A549 (cell line): ENCODE results near the gene PTBP1. TPM values are rescaled to one million over a fixed set of nuclear protein-coding genes. Genes with fewer than 3 reads are reported as not detected.

ENCODE experiments used
- ATAC-seq, 2 experiments: fragments of 200-7000 bp in 1 of 2; fragments of >200 bp in 1 of 2; cut with Nextera tagmentation in 1 of 2; cut with Tn5 transposase in 1 of 2; 3 replicates each; pipeline versions ENCODE4 v1.8.0 to v1.9.1; 2018 to 2020; ENCODE audit warnings: mild to moderate bottlenecking in 1 of 2, moderate library complexity in 1 of 2
- CTCF ChIA-PET: fragments of 300-600 bp; sonication (Branson Sonifier 250); formaldehyde crosslinking; extraction: SDS; loops from one replicate; lab custom pipeline; 2021; ENCODE audit warnings: antibody characterized with exemption, inconsistent platforms; lab: Yijun Ruan, JAX
- POLR2A ChIA-PET: fragments of 350-600 bp; formaldehyde crosslinking; extraction: SDS; loops from one replicate; lab custom pipeline; 2021; ENCODE audit warnings: antibody characterized with exemption, inconsistent platforms; lab: Yijun Ruan, JAX
- DNase-seq, 2 experiments: peaks; one replicate each; pipeline versions ENCODE4 v3.0.0 to v3.0.0-alpha.2; 2011 to 2016; ENCODE audit warnings: low read depth in 1 of 2, low spot score in 1 of 2
- FAIRE-seq: peaks from 2 replicates; lab custom pipeline; 2011; peaks lifted over from hg19 to GRCh38; lab: Jason Lieb, UNC
- H3K27ac ChIP-seq, 2 experiments: fragments of >200 bp; sonication (Bioruptor Twin); formaldehyde crosslinking; 3 replicates each; pipeline ENCODE4 v1.5.1; 2016 to 2017
- H3K4me1 ChIP-seq: fragments of >200 bp; sonication (Bioruptor Twin); formaldehyde crosslinking; 3 replicates; pipeline ENCODE4 v1.6.1; 2016
- H3K4me2 ChIP-seq: fragments of >200 bp; sonication (Bioruptor Twin); formaldehyde crosslinking; 3 replicates; pipeline ENCODE4 v1.6.1; 2016
- H3K4me3 ChIP-seq: fragments of >200 bp; sonication (Bioruptor Twin); formaldehyde crosslinking; 3 replicates; pipeline ENCODE4 v1.5.1; 2016
- H3K9me3 ChIP-seq: fragments of >200 bp; sonication (Bioruptor Twin); formaldehyde crosslinking; 3 replicates; pipeline ENCODE4 v1.6.1; 2016
- BHLHE40 ChIP-seq: IDR thresholded peaks from 2 replicates; pipeline ENCODE4 v1.6.1; 2012; ENCODE audit warnings: low read depth, low read length, inconsistent platforms
- CTCF ChIP-seq: fragments of >200 bp; sonication (Bioruptor Twin); formaldehyde crosslinking; IDR thresholded peaks from 3 replicates; pipeline ENCODE4 v1.5.1; 2016
- EHMT2 ChIP-seq: fragments of 200-600 bp; sonication (generic); IDR thresholded peaks from 2 replicates; pipeline ENCODE4 v1.6.1; 2016; ENCODE audit warnings: antibody characterized with exemption, low read depth, mild to moderate bottlenecking, moderate library complexity
- ESRRA ChIP-seq: fragments of 150-350 bp; IDR thresholded peaks from 2 replicates; pipeline ENCODE4 v1.6.1; 2014; ENCODE audit warnings: mild to moderate bottlenecking, low read length, borderline replicate concordance
- FOSB ChIP-seq: fragments of 250-450 bp; sonication (Bioruptor Pico); IDR thresholded peaks from 2 replicates; pipeline ENCODE4 v1.5.0; 2020; ENCODE audit warnings: mild to moderate bottlenecking, moderate library complexity
- GATA3 ChIP-seq: IDR thresholded peaks from 2 replicates; pipeline ENCODE4 v1.6.1; 2012; ENCODE audit warnings: borderline replicate concordance
- HES2 ChIP-seq: fragments of >200 bp; sonication (Bioruptor Twin); formaldehyde crosslinking; IDR thresholded peaks from 2 replicates; pipeline ENCODE4 v1.6.1; 2016
- HEYL ChIP-seq: fragments of 250-450 bp; sonication (Bioruptor Pico); IDR thresholded peaks from 2 replicates; pipeline ENCODE4 v1.8.0; 2021; ENCODE audit warnings: mild to moderate bottlenecking, moderate library complexity
- HOXA7 ChIP-seq: fragments of 250-450 bp; sonication (Bioruptor Pico); IDR thresholded peaks from 2 replicates; pipeline ENCODE4 v1.5.0; 2020; ENCODE audit warnings: mild to moderate bottlenecking, moderate library complexity
- HOXB5 ChIP-seq: fragments of 250-450 bp; sonication (Bioruptor Pico); IDR thresholded peaks from 2 replicates; pipeline ENCODE4 v1.5.0; 2020; ENCODE audit warnings: mild to moderate bottlenecking, moderate library complexity
- KDM5A ChIP-seq: fragments of 200-600 bp; sonication (generic); IDR thresholded peaks from 2 replicates; pipeline ENCODE4 v1.6.1; 2016; ENCODE audit warnings: antibody characterized with exemption, mild to moderate bottlenecking
- MAFK ChIP-seq: fragments of 450-650 bp; IDR thresholded peaks from 2 replicates; pipeline ENCODE4 v1.6.1; 2014; ENCODE audit not compliant: partially characterized antibody
- MYC ChIP-seq: IDR thresholded peaks from 2 replicates; pipeline ENCODE4 v1.6.1; 2012; ENCODE audit warnings: mild to moderate bottlenecking, inconsistent platforms, low read length, improper control_type of control experiment, borderline replicate concordance
- POLR2A ChIP-seq: IDR thresholded peaks from 2 replicates; pipeline ENCODE4 v1.6.1; 2012; ENCODE audit warnings: mild to moderate bottlenecking, low read length
- RFX5 ChIP-seq: fragments of 450-650 bp; IDR thresholded peaks from 2 replicates; pipeline ENCODE4 v1.7.1; 2014; ENCODE audit warnings: antibody characterized with exemption, mild to moderate bottlenecking, moderate library complexity
- RNF2 ChIP-seq: fragments of 200-600 bp; sonication (generic); IDR thresholded peaks from 2 replicates; pipeline ENCODE4 v1.6.1; 2016; ENCODE audit warnings: low read depth, mild to moderate bottlenecking, antibody characterized with exemption, moderate library complexity, borderline replicate concordance
- SMC3 ChIP-seq: fragments of >200 bp; sonication (Bioruptor Twin); formaldehyde crosslinking; IDR thresholded peaks from 3 replicates; pipeline ENCODE4 v1.6.1; 2018; ENCODE audit warnings: inconsistent platforms
- TFCP2L1 ChIP-seq: fragments of 250-450 bp; sonication (Bioruptor Pico); IDR thresholded peaks from 2 replicates; pipeline ENCODE4 v1.5.0; 2021; ENCODE audit warnings: mild to moderate bottlenecking
- ZNF302 ChIP-seq: fragments of 250-450 bp; sonication (Bioruptor Pico); IDR thresholded peaks from 2 replicates; pipeline ENCODE4 v1.9.0; 2021; ENCODE audit warnings: inconsistent platforms, mild to moderate bottlenecking, moderate library complexity
- WGBS: methylation state at CpG from one replicate; pipeline ENCODE4 v1.1.6; 2017; ENCODE audit errors: missing lambda C conversion rate; 5-methylcytosine and 5-hydroxymethylcytosine counted together
- polyA plus RNA-seq, 4 experiments: library from polyadenylated mRNA; depleted of rRNA in 3 of 4; stranded (reverse); fragments of >200 nt; fragmentation: RNase III in 1 of 4; extraction: RNeasy Plus Mini Kit Qiagen cat#74134 plus additional on column Dnase treatment in 1 of 4; gene quantifications; 2 replicates in 3 of 4; 3 replicates in 1 of 4; pipeline ENCODE4 v1.2.3, GENCODE V29; 2011 to 2017
- TF ChIP-seq, protein P1 (sequence below): fragments of >200 bp; sonication (Bioruptor Twin); formaldehyde crosslinking; IDR thresholded peaks from 3 replicates; pipeline ENCODE4 v1.6.1; 2016
- TF ChIP-seq, protein P2 (sequence below): fragments of 250-450 bp; sonication (Bioruptor Pico); IDR thresholded peaks from 2 replicates; pipeline ENCODE4 v1.5.0; 2021; ENCODE audit warnings: mild to moderate bottlenecking, moderate library complexity, borderline replicate concordance

Gene PTBP1
- polyA plus RNA-seq, 2 of the 4 experiments (the other 2 are of a cell fraction): 144 to 264 TPM

- 76% methylated on average over 6 of the region's 12 CpGs for WGBS
Measured at GRCh38 chr19:855142-855541, 57.9 kb downstream of the PTBP1 start.

GRCh38 chr19:855566-856120 lies 58.4 kb downstream of the PTBP1 start:
- H3K4me2 ChIP-seq: no peak overlapping the region
- no peak for TF ChIP-seq MYC
- no peak for TF ChIP-seq SMC3
- no peak for TF ChIP-seq HOXB5
- no peak for TF ChIP-seq HOXA7 (CRISPR knock-in tag)
- no peak for TF ChIP-seq ZNF302 (CRISPR knock-in tag)
- TF ChIP-seq BHLHE40: no peak
- POLR2A ChIA-PET: no interaction called here
- CTCF ChIA-PET: interaction anchor here (0.9 to 2.8 kb wide), 13 partner anchors 9 to 214 kb away, joined by 3 to 13 read pairs (median 3); no protein-coding TSS in a partner anchor
- FAIRE-seq (no peak), DNase-seq (no peak), ATAC-seq (no peak)
- 73% methylated on average over 13 of the region's 40 CpGs for WGBS
- H3K9me3 ChIP-seq: no peaks in the 10 kb centered on the region
- no peak overlapping the region for H3K4me3 ChIP-seq
- H3K27ac ChIP-seq: no peak overlapping the region; a peak in 1 of 6 replicates
- H3K4me1 ChIP-seq: peaks cover 22% of the 10 kb centered on the region

More at GRCh38 chr19:855142-855541, 57.9 kb downstream of the PTBP1 start:
- DNase-seq (no peak), FAIRE-seq (no peak), ATAC-seq (no peak)
- H3K4me2 ChIP-seq: no peak overlapping the region
- H3K4me1 ChIP-seq: peaks cover 26% of the 10 kb centered on the region
- no peak overlapping the region for H3K27ac ChIP-seq
- no peaks in the 10 kb centered on the region for H3K9me3 ChIP-seq
- H3K4me3 ChIP-seq: no peak overlapping the region
- ChIA-PET POLR2A (no interaction called here), CTCF (interaction anchor here (0.9 to 1.6 kb wide), 3 partner anchors 9 to 127 kb away, joined by 3 to 4 read pairs (median 3); no protein-coding TSS in a partner anchor)
- TF ChIP-seq ZNF302 (CRISPR knock-in tag) (no peak), GATA3 (no peak), POLR2A (no peak), KDM5A (no peak), RNF2 (no peak), EHMT2 (no peak), HES2 (no peak), ESRRA (no peak), MAFK (no peak), CTCF (no peak), RFX5 (no peak), TFCP2L1 (CRISPR knock-in tag) (no peak), FOSB (CRISPR knock-in tag) (no peak), HEYL (no peak)
- TF ChIP-seq, protein P1, sequence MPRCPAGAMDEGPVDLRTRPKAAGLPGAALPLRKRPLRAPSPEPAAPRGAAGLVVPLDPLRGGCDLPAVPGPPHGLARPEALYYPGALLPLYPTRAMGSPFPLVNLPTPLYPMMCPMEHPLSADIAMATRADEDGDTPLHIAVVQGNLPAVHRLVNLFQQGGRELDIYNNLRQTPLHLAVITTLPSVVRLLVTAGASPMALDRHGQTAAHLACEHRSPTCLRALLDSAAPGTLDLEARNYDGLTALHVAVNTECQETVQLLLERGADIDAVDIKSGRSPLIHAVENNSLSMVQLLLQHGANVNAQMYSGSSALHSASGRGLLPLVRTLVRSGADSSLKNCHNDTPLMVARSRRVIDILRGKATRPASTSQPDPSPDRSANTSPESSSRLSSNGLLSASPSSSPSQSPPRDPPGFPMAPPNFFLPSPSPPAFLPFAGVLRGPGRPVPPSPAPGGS: no peak
- TF ChIP-seq, protein P2, sequence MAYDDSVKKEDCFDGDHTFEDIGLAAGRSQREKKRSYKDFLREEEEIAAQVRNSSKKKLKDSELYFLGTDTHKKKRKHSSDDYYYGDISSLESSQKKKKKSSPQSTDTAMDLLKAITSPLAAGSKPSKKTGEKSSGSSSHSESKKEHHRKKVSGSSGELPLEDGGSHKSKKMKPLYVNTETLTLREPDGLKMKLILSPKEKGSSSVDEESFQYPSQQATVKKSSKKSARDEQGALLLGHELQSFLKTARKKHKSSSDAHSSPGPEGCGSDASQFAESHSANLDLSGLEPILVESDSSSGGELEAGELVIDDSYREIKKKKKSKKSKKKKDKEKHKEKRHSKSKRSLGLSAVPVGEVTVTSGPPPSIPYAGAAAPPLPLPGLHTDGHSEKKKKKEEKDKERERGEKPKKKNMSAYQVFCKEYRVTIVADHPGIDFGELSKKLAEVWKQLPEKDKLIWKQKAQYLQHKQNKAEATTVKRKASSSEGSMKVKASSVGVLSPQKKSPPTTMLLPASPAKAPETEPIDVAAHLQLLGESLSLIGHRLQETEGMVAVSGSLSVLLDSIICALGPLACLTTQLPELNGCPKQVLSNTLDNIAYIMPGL (CRISPR knock-in tag): no peak
